ENCODE data around the gene OTOG.

The OTOG gene

GRCh38 chr11:17630936-17631335 is 83.9 kb downstream of the OTOG start:
- no peak overlapping the region for H3K4me3 ChIP-seq (ENCODE audit: low read depth in 1 of 2, low read length in 2 of 2)
- no peak overlapping the region for H3K4me2 ChIP-seq (ENCODE audit: insufficient read depth, low read length)
- ATAC-seq (ENCODE audit: insufficient read depth, low read depth) (no peak), DNase-seq (no peak)
- no peaks in the 10 kb centered on the region for H3K9me3 ChIP-seq (ENCODE audit: insufficient read depth, low read length, severe bottlenecking)
- no peak for TF ChIP-seq CTCF (IDR thresholded peaks at IDR 0.05; ENCODE audit: borderline replicate concordance, extremely low read depth, low read length, poor library complexity, severe bottlenecking)
- no peak for TF ChIP-seq EZH2 (IDR thresholded peaks at IDR 0.05; ENCODE audit: borderline replicate concordance, low read depth, low read length, severe bottlenecking)
- no peak overlapping the region for H3K27ac ChIP-seq (ENCODE audit: low read length)
- H3K4me1 ChIP-seq (ENCODE audit: insufficient read depth, low read length), result no peaks in the 10 kb centered on the region
- H4K20me1 ChIP-seq (ENCODE audit: insufficient read depth, low read length), result no peaks in the 10 kb centered on the region
- peaks cover 5% of the 10 kb centered on the region for H3K27me3 ChIP-seq (ENCODE audit: insufficient read depth, low read length, poor library complexity)
- no peak overlapping the region for H3K9ac ChIP-seq (ENCODE audit: low read depth, low read length)
- H3K79me2 ChIP-seq (ENCODE audit: insufficient read depth, low read length), result no peaks in the 10 kb centered on the region
- no peak overlapping the region for H2AFZ ChIP-seq (ENCODE audit: low read depth, low read length)
- H3K36me3 ChIP-seq (ENCODE audit: insufficient read depth, low read length), result no peaks in the 10 kb centered on the region

GRCh38 chr11:17631702-17632365 is 84.8 kb downstream of the OTOG start:
- Histone ChIP-seq H3K27me3 (ENCODE audit: insufficient read depth, low read length, poor library complexity) (peaks cover 3% of the 10 kb centered on the region), H3K9me3 (ENCODE audit: insufficient read depth, low read length, severe bottlenecking) (no peaks in the 10 kb centered on the region), H3K4me1 (ENCODE audit: insufficient read depth, low read length) (no peaks in the 10 kb centered on the region), H4K20me1 (ENCODE audit: insufficient read depth, low read length) (no peaks in the 10 kb centered on the region), H3K36me3 (ENCODE audit: insufficient read depth, low read length) (no peaks in the 10 kb centered on the region), H2AFZ (ENCODE audit: low read depth, low read length) (no peak overlapping the region), H3K4me2 (ENCODE audit: insufficient read depth, low read length) (no peak overlapping the region), H3K4me3 (ENCODE audit: low read depth in 1 of 2, low read length in 2 of 2) (no peak overlapping the region), H3K9ac (ENCODE audit: low read depth, low read length) (no peak overlapping the region), H3K27ac (ENCODE audit: low read length) (no peak overlapping the region), H3K79me2 (ENCODE audit: insufficient read depth, low read length) (no peaks in the 10 kb centered on the region)
- no peak for ATAC-seq (ENCODE audit: insufficient read depth, low read depth)
- no peak for DNase-seq
- TF ChIP-seq EZH2 (IDR thresholded peaks at IDR 0.05; ENCODE audit: borderline replicate concordance, low read depth, low read length, severe bottlenecking) (no peak), CTCF (IDR thresholded peaks at IDR 0.05; ENCODE audit: borderline replicate concordance, extremely low read depth, low read length, poor library complexity, severe bottlenecking) (no peak)

- DNase-seq (no peak), ATAC-seq (ENCODE audit: insufficient read depth, low read depth) (no peak)
- Histone ChIP-seq H3K4me2 (ENCODE audit: insufficient read depth, low read length) (no peak overlapping the region), H3K4me3 (ENCODE audit: low read depth in 1 of 2, low read length in 2 of 2) (no peak overlapping the region), H3K27ac (ENCODE audit: low read length) (no peak overlapping the region), H3K27me3 (ENCODE audit: insufficient read depth, low read length, poor library complexity) (peaks cover 3% of the 10 kb centered on the region), H3K9ac (ENCODE audit: low read depth, low read length) (no peak overlapping the region), H4K20me1 (ENCODE audit: insufficient read depth, low read length) (no peaks in the 10 kb centered on the region), H3K9me3 (ENCODE audit: insufficient read depth, low read length, severe bottlenecking) (no peaks in the 10 kb centered on the region), H3K36me3 (ENCODE audit: insufficient read depth, low read length) (no peaks in the 10 kb centered on the region), H2AFZ (ENCODE audit: low read depth, low read length) (no peak overlapping the region), H3K79me2 (ENCODE audit: insufficient read depth, low read length) (no peaks in the 10 kb centered on the region), H3K4me1 (ENCODE audit: insufficient read depth, low read length) (no peaks in the 10 kb centered on the region)
- TF ChIP-seq EZH2 (IDR thresholded peaks at IDR 0.05; ENCODE audit: borderline replicate concordance, low read depth, low read length, severe bottlenecking), result no peak
- no peak for TF ChIP-seq CTCF (IDR thresholded peaks at IDR 0.05; ENCODE audit: borderline replicate concordance, extremely low read depth, low read length, poor library complexity, severe bottlenecking)
Measured at GRCh38 chr11:17633279-17633986, 86.4 kb downstream of the OTOG start.
